Right hindlimb (tissue), 1 donor: ENCODE results near the gene KSR1.
"Not testable (repeated sequence)": the region's sequence is repeated elsewhere in the genome, so short reads cannot be mapped to it uniquely, and the experiment has no call there.

Source experiments
- DNase-seq: peaks from one replicate; pipeline ENCODE4 v3.0.0-alpha.2; 2018

The KSR1 gene

GRCh38 chr17:27621942-27622559, 165.8 kb downstream of the KSR1 start:
- DNase-seq: no peak

GRCh38 chr17:27622986-27623385, 166.7 kb downstream of the KSR1 start:
- DNase-seq: peak; percentile 71

GRCh38 chr17:27623614-27624013, 167.4 kb downstream of the KSR1 start:
- DNase-seq: peak; percentile 70

- DNase-seq: no peak
Observed at GRCh38 chr17:27624539-27624938, 168.3 kb downstream of the KSR1 start.

GRCh38 chr17:27625856-27626255, 169.6 kb downstream of the KSR1 start:
- DNase-seq: no peak

- no peak for DNase-seq
Observed at GRCh38 chr17:27627514-27627913, 171.3 kb downstream of the KSR1 start.

- DNase-seq: no peak
Observed at GRCh38 chr17:27628376-27628775, 172.1 kb downstream of the KSR1 start.

- DNase-seq: not testable (repeated sequence)
Observed at GRCh38 chr17:27629260-27629659, 173.0 kb downstream of the KSR1 start.

GRCh38 chr17:27630607-27631410, 174.6 kb downstream of the KSR1 start, which contains the start of gene LGALS9:
LGALS9 (plus strand) TSS chr17:27631188; CDS start chr17:27631266, 78 bp downstream.
- no peak for DNase-seq

GRCh38 chr17:27631411-27631760, 175.1 kb downstream of the KSR1 start:
- DNase-seq: no peak

- DNase-seq: no peak
Observed at GRCh38 chr17:27631897-27632725, 175.9 kb downstream of the KSR1 start.

GRCh38 chr17:27632766-27633165, 176.5 kb downstream of the KSR1 start:
- DNase-seq: peak; percentile 84

- DNase-seq: no peak
Observed at GRCh38 chr17:27633312-27634025, 177.2 kb downstream of the KSR1 start.

- DNase-seq: no peak
Observed at GRCh38 chr17:27634026-27634335, 177.7 kb downstream of the KSR1 start.

- DNase-seq: no peak
Observed at GRCh38 chr17:27634776-27635175, 178.5 kb downstream of the KSR1 start.

GRCh38 chr17:27635275-27635823, 179.1 kb downstream of the KSR1 start:
- no peak for DNase-seq

- DNase-seq: not testable (repeated sequence)
Observed at GRCh38 chr17:27636005-27636520, 179.8 kb downstream of the KSR1 start.

GRCh38 chr17:27637818-27638217, 181.6 kb downstream of the KSR1 start:
- DNase-seq: not testable (repeated sequence)

GRCh38 chr17:27638415-27638914, 182.2 kb downstream of the KSR1 start:
- DNase-seq: not testable (repeated sequence)

- DNase-seq: no peak
Observed at GRCh38 chr17:27640790-27641189, 184.5 kb downstream of the KSR1 start.

- DNase-seq: no peak
Observed at GRCh38 chr17:27644586-27644985, 188.3 kb downstream of the KSR1 start.

GRCh38 chr17:27645621-27646020, 189.4 kb downstream of the KSR1 start:
- DNase-seq: not testable (repeated sequence)
